Spleen (tissue), 11 donors: Measurements from ENCODE around the gene JAKMIP1. TPM values are rescaled to one million over a fixed set of nuclear protein-coding genes. Genes with fewer than 3 reads are reported as not detected.

Source experiments
- DNase-seq: peaks from one replicate; pipeline ENCODE4 v3.0.0-alpha.2; 2020
- H3K27ac ChIP-seq, 8 donors: fragments of 200-600 bp; sonication (generic) in 7 of 8; 1 replicate in 4 of 8; 2 replicates in 4 of 8; pipeline versions ENCODE4 v1.5.0 to v1.8.0; 2016 to 2021; ENCODE audit warnings: inconsistent platforms in 4 of 8, mild to moderate bottlenecking in 4 of 8, moderate library complexity in 1 of 8
- H3K27me3 ChIP-seq, 7 donors: fragments of 200-600 bp; sonication (generic) in 6 of 7; replicated peaks in 1 of 7; 1 replicate in 4 of 7; 2 replicates in 3 of 7; pipeline versions ENCODE4 v1.5.0 to v1.8.0; 2016 to 2021; ENCODE audit warnings: inconsistent platforms in 3 of 7, mild to moderate bottlenecking in 1 of 7
- H3K36me3 ChIP-seq, 6 donors: fragments of 200-600 bp; sonication (generic) in 5 of 6; 1 replicate in 4 of 6; 2 replicates in 2 of 6; pipeline versions ENCODE4 v1.5.0 to v1.8.0; 2016 to 2021; ENCODE audit warnings: inconsistent platforms in 2 of 6
- H3K4me1 ChIP-seq, 6 donors: fragments of 200-600 bp; sonication (generic) in 5 of 6; 1 replicate in 3 of 6; 2 replicates in 3 of 6; pipeline versions ENCODE4 v1.5.0 to v1.8.0; 2016 to 2021; ENCODE audit warnings: inconsistent platforms in 3 of 6
- H3K4me3 ChIP-seq, 8 donors: fragments of 200-600 bp; sonication (generic) in 7 of 8; 1 replicate in 4 of 8; 2 replicates in 4 of 8; pipeline versions ENCODE4 v1.5.0 to v1.8.0; 2016 to 2021; ENCODE audit warnings: inconsistent platforms in 4 of 8, mild to moderate bottlenecking in 4 of 8, moderate library complexity in 2 of 8
- H3K9me3 ChIP-seq, 8 donors: fragments of 200-600 bp; sonication (generic) in 7 of 8; 1 replicate in 4 of 8; 2 replicates in 4 of 8; pipeline versions ENCODE4 v1.5.0 to v1.8.0; 2016 to 2021; ENCODE audit warnings: inconsistent platforms in 4 of 8
- POLR2A ChIP-seq, 3 donors: fragments of 450-650 bp; IDR thresholded peaks; one replicate each; pipeline ENCODE4 v1.5.1; 2017; ENCODE audit warnings: antibody characterized with exemption in 3 of 3, mild to moderate bottlenecking in 1 of 3
- POLR2AphosphoS5 ChIP-seq, 3 donors: sonication (generic); formaldehyde crosslinking; IDR thresholded peaks; one replicate each; pipeline ENCODE4 v1.5.1; 2017; ENCODE audit warnings: antibody characterized with exemption in 3 of 3
- WGBS, 5 donors: extraction: QIAGEN DNeasy Blood & Tissue Kit in 3 of 5; methylation state at CpG; one replicate each; pipeline versions ENCODE4 v1.1.5 to v1.1.7; 2013 to 2018; 5-methylcytosine and 5-hydroxymethylcytosine counted together
- intact Hi-C: fragments of 100-400 bp; cut with DNase I; formaldehyde crosslinking; loops from one replicate; pipeline ENCODE4 v1.15.0; 2023; ENCODE audit warnings: low total_unique reads
- polyA plus RNA-seq, 3 donors: library from polyadenylated mRNA; stranded (reverse); fragments of 200-250 nt; gene quantifications; one replicate each; pipeline ENCODE4 v1.2.1, GENCODE V29; 2013
- total RNA-seq, 7 donors: library from RNA; depleted of rRNA in 3 of 7; stranded (reverse); fragments of >200 nt in 3 of 7; fragmentation: NEBNext Ultra II Directional in 4 of 7; extraction: Animal tissue kit (Norgen Biotek cat#: 25700) in 4 of 7; gene quantifications; one replicate each; pipeline versions ENCODE4 v1.1.0 to v1.2.1, GENCODE V29; 2016 to 2021
- TF ChIP-seq, protein P1 (sequence below), 11 experiments: fragments of 200-600 bp in 7 of 11; fragments of 450-650 bp in 4 of 11; sonication (generic) in 4 of 11; IDR thresholded peaks in 8 of 11; conservative IDR thresholded peaks in 3 of 11; 1 replicate in 7 of 11; 2 replicates in 4 of 11; pipeline versions ENCODE4 v1.4.0 to v1.8.0; 2016 to 2021; ENCODE audit warnings: antibody characterized with exemption in 11 of 11, inconsistent platforms in 4 of 11, mild to moderate bottlenecking in 1 of 11
- donor health status: healthy with polysubstance abuse.
- donor health status: DM: no; HTN: no; CAD: no; lungs with moderate emphysema.
- donor health status: DM: no; HTN: no; CAD: no.
- donor health status: Bipolar disorder and iron deficiency.
- donor health status: healthy.
- donor health status: DM: no; HTN: no; CAD: no.
- donor health status: DM: yes; HTN: yes; CAD: no.

The JAKMIP1 gene
- total and polyA plus RNA-seq, 10 donors, result 0.37 to 8.7 (median 2.6) TPM

DNA sequence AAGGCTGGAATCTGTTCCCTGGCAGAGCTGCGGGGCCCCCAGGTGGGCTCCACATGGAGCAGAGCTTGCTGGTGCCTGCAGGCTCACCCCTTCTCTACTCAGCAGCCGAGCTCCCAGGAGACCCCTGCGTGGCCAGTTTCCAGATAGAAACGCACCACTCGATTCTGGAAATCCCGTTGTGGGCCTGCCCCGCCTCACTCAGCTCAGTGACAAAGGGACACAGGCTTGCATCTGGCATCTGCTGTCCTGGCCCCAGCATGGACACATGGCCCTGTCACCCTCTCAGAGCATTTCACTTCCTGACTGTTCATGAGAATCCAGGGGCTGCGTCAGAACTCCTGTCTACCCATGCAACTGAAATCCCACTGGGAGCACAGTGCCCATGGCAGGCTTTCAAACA, 161.6 kb downstream of the JAKMIP1 start:
- no peaks in the 10 kb centered on the region for H3K36me3 ChIP-seq
- intact Hi-C loops, result no loop called here
- no peak overlapping the region for H3K4me3 ChIP-seq
- H3K27me3 ChIP-seq, result peaks cover 0 to 16% (median 0%) of the 10 kb centered on the region in 7 donors
- no peak overlapping the region for H3K27ac ChIP-seq
- DNase-seq, result no peak
- no peaks in the 10 kb centered on the region for H3K9me3 ChIP-seq
- no peaks in the 10 kb centered on the region for H3K4me1 ChIP-seq
- 75 to 100% (median 87%) methylated on average over 2 to 8 of the region's 8 CpGs for WGBS, 5 donors
- TF ChIP-seq POLR2AphosphoS5 (IDR thresholded peaks at IDR 0.05) (no peak), POLR2A (IDR thresholded peaks at IDR 0.05) (no peak)
- TF ChIP-seq, protein P1, sequence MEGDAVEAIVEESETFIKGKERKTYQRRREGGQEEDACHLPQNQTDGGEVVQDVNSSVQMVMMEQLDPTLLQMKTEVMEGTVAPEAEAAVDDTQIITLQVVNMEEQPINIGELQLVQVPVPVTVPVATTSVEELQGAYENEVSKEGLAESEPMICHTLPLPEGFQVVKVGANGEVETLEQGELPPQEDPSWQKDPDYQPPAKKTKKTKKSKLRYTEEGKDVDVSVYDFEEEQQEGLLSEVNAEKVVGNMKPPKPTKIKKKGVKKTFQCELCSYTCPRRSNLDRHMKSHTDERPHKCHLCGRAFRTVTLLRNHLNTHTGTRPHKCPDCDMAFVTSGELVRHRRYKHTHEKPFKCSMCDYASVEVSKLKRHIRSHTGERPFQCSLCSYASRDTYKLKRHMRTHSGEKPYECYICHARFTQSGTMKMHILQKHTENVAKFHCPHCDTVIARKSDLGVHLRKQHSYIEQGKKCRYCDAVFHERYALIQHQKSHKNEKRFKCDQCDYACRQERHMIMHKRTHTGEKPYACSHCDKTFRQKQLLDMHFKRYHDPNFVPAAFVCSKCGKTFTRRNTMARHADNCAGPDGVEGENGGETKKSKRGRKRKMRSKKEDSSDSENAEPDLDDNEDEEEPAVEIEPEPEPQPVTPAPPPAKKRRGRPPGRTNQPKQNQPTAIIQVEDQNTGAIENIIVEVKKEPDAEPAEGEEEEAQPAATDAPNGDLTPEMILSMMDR (IDR thresholded peaks at IDR 0.05 in 8 of 11, conservative IDR thresholded peaks at IDR 0.05 in 3 of 11), result no peak

DNA sequence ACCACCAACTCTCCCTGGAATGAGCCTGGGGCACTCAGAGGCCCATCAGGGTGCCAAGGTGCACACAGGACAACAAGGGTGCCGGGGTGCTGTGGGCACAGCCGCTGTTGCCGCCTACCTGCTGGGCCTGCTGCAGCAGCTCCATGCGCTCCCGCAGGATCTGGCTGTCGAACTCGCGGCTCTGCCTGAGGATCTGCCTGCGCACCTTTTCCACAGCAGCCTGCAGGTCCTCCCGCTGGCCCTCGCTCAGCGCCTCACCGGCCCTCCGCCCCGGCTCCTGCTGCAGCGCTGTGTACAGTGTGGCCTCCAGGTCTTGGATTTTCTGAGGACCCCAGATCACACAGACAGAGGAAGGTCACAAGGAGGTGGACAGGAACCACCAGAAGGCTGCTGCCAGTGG, 164.6 kb downstream of the JAKMIP1 start:
- DNase-seq, result peak; percentile 74
- 88 to 94% (median 92%) methylated on average over 15 to 16 of the region's 16 CpGs for WGBS, 5 donors
- no peak overlapping the region for H3K27ac ChIP-seq
- no peaks in the 10 kb centered on the region for H3K9me3 ChIP-seq
- H3K27me3 ChIP-seq, result no peaks in the 10 kb centered on the region
- intact Hi-C loops, result no loop called here
- no peak overlapping the region for H3K4me3 ChIP-seq
- TF ChIP-seq POLR2A (IDR thresholded peaks at IDR 0.05) (no peak), POLR2AphosphoS5 (IDR thresholded peaks at IDR 0.05) (no peak)
- TF ChIP-seq, protein P1 (IDR thresholded peaks at IDR 0.05 in 8 of 11, conservative IDR thresholded peaks at IDR 0.05 in 3 of 11), result no peak
- H3K4me1 ChIP-seq, result no peaks in the 10 kb centered on the region
- no peaks in the 10 kb centered on the region for H3K36me3 ChIP-seq

DNA sequence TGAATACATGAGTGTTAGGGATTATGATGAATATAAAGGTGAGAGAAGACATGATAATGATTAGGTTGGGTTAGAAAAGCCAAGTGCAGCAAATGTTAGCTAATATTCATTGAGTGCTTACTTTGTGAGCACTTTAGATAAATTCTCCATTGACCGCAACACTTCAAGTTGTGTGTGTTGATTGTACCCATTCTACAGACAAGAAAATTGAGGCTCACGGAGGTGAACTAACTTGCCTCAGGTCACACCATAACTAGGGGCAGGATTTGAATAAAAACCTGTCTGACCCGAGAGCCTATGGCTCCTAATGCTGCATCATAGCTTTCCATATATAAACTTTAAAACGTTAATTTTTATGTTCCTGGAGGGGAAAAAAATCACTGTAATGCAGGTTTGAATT, 167.0 kb downstream of the JAKMIP1 start:
- DNase-seq, result no peak
- Histone ChIP-seq H3K27ac (no peak overlapping the region), H3K36me3 (no peaks in the 10 kb centered on the region), H3K4me1 (no peaks in the 10 kb centered on the region), H3K4me3 (no peak overlapping the region), H3K27me3 (no peaks in the 10 kb centered on the region), H3K9me3 (no peaks in the 10 kb centered on the region)
- intact Hi-C loops, result no loop called here
- TF ChIP-seq, protein P1 (IDR thresholded peaks at IDR 0.05 in 8 of 11, conservative IDR thresholded peaks at IDR 0.05 in 3 of 11), result no peak
- TF ChIP-seq POLR2AphosphoS5 (IDR thresholded peaks at IDR 0.05) (no peak), POLR2A (IDR thresholded peaks at IDR 0.05) (no peak)
- WGBS, 5 donors, result 66 to 95% (median 71%) methylated on average over 4 of the region's 4 CpGs

DNA sequence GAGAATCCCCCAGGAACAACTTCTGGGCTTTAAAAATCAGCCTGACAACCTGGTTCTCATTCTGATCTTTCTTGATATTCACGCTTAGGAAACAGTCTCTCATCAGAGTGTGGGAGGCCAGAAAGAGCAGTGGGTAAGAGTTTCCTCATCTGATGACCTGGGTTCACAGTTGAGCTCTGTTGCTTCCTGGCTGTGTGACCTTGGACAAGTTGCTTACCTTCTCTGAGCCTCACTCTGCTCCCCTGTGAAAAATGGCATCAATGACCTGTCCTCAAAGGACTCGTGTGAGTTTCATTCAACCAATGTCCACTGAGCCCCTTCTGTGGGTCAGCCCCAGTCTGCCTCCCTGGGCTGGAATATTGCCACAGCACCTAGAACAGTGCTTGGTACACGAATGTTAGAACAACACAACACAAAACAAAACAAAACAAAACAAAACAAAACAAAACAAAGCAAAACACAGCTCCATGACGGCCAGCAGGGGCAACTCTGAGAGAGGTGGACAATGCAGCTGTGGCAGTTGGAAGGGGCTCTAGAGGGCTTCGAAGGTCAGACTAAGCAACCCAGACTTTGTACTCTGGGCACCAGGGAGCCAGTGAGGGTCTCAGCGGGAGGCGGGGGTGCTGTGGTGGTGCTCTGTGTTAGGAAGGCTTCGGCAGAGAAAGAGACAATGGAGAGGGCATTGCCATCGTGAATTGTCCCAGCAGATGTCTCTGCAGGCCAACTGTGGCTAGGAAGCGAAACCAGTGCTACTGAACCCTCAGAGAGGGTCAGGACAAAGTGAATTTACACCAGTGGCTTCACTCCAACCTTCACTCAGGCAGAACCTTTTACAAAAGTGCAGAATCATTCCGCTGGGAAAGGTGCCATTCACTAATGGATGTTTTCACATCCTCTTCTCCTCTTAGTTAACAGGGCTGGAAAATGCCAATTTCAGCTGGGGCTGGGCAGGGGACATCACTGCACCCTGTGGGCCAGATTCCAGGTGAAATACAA, 167.8 kb downstream of the JAKMIP1 start:
- 62 to 67% (median 64%) methylated on average over 11 of the region's 11 CpGs for WGBS, 5 donors
- H3K4me3 ChIP-seq, result no peak overlapping the region
- DNase-seq, result no peak

More for the DNA sequence above, 167.8 kb downstream of the JAKMIP1 start:
- TF ChIP-seq POLR2A (IDR thresholded peaks at IDR 0.05) (no peak), POLR2AphosphoS5 (IDR thresholded peaks at IDR 0.05) (no peak)
- TF ChIP-seq, protein P1 (IDR thresholded peaks at IDR 0.05 in 8 of 11, conservative IDR thresholded peaks at IDR 0.05 in 3 of 11), result no peak
- Histone ChIP-seq H3K27ac (no peak overlapping the region), H3K36me3 (no peaks in the 10 kb centered on the region), H3K4me1 (no peaks in the 10 kb centered on the region), H3K9me3 (no peaks in the 10 kb centered on the region), H3K27me3 (peaks cover 0 to 3% (median 0%) of the 10 kb centered on the region in 7 donors)
- intact Hi-C loops, result no loop called here
